Stomach (tissue), 4 donors: Measurements from ENCODE around the gene CHCHD6.

ENCODE experiments used
- CTCF ChIP-seq, 7 experiments: fragments of 450-650 bp in 4 of 7; fragments of 200-600 bp in 3 of 7; sonication (generic) in 3 of 7; IDR thresholded peaks; one replicate each; pipeline ENCODE4 v1.5.1; 2016 to 2019; ENCODE audit warnings: antibody characterized with exemption in 7 of 7, control low read depth in 2 of 7, mild to moderate bottlenecking in 1 of 7
- POLR2A ChIP-seq, 4 donors: fragments of 450-650 bp; IDR thresholded peaks; one replicate each; pipeline ENCODE4 v1.6.1; 2016; ENCODE audit warnings: antibody characterized with exemption in 4 of 4, control low read depth in 2 of 4, mild to moderate bottlenecking in 1 of 4, moderate library complexity in 1 of 4

GRCh38 chr3:126980266-126980811, 276.3 kb downstream of the CHCHD6 start:
- no peak for TF ChIP-seq CTCF (IDR thresholded peaks at IDR 0.05)
- TF ChIP-seq POLR2A (IDR thresholded peaks at IDR 0.05): no peak
